ENCODE measurements around the gene USP46. TPM values are rescaled to one million over a fixed set of nuclear protein-coding genes. Genes with fewer than 3 reads are reported as not detected.

Gene USP46
- total and polyA plus RNA-seq, 2 of the 4 experiments (the other 2 are of a cell fraction) = 9.3 to 15.4 TPM

GRCh38 chr4:52614241-52614640 lies 44.9 kb downstream of the USP46 start:
- dilution Hi-C loops (cut with HindIII; ENCODE audit: low sequenced_read_pairs, unreplicated experiment) = no loop called here
- Histone ChIP-seq H3K4me1 (ENCODE audit: control insufficient read depth, insufficient read depth, low read length) (no peaks in the 10 kb centered on the region), H2BK120ac (ENCODE audit: low read depth, low read length) (no peak overlapping the region), H4K20me1 (ENCODE audit: insufficient read depth, low read length) (no peaks in the 10 kb centered on the region), H2AK5ac (ENCODE audit: low read depth, low read length) (no peak overlapping the region), H2BK15ac (ENCODE audit: low read depth, low read length) (no peak overlapping the region), H2AK9ac (replicated peaks; ENCODE audit: low read depth, low read length, poor library complexity) (no peak overlapping the region), H4K91ac (ENCODE audit: insufficient read depth, low read depth, low read length) (no peak overlapping the region), H3K36me3 (ENCODE audit: control insufficient read depth, insufficient read depth, low read length) (peaks cover 17% of the 10 kb centered on the region), H3K27ac (ENCODE audit: insufficient read depth, low read length) (no peak overlapping the region), H3K23ac (ENCODE audit: low read depth, low read length) (no peak overlapping the region), H3K56ac (ENCODE audit: extremely low read depth, insufficient read depth, low read length) (no peak overlapping the region), H3K79me1 (ENCODE audit: low read depth in 1 of 2, low read length in 2 of 2) (peaks cover 15 to 24% of the 10 kb centered on the region in 2 experiments), H3K27me3 (ENCODE audit: control insufficient read depth, insufficient read depth, low read length) (no peaks in the 10 kb centered on the region), H3K9me3 (ENCODE audit: control insufficient read depth, insufficient read depth, low read length) (no peaks in the 10 kb centered on the region), H3K9ac (ENCODE audit: low read depth, low read length) (no peak overlapping the region), H2BK5ac (ENCODE audit: low read depth, low read length, poor library complexity, severe bottlenecking) (no peak overlapping the region), H3K4me2 (ENCODE audit: low read depth, low read length) (no peak overlapping the region), H3K4me3 (ENCODE audit: insufficient read depth, low read depth, low read length) (no peak overlapping the region), H4K8ac (ENCODE audit: low read depth in 2 of 2, low read length in 2 of 2) (no peak overlapping the region), H3K18ac (ENCODE audit: low read depth, low read length) (no peak overlapping the region), H2AFZ (replicated peaks; ENCODE audit: low read length, poor library complexity) (no peak overlapping the region), H4K5ac (ENCODE audit: low read depth, low read length) (no peak overlapping the region), H3K14ac (replicated peaks; ENCODE audit: low read depth, low read length) (no peak overlapping the region), H2BK20ac (ENCODE audit: low read depth, low read length) (no peak overlapping the region), H3K9me1 (ENCODE audit: insufficient read depth, low read length) (peaks cover 7% of the 10 kb centered on the region; the same call in 1 of the 2 replicates), H3K4ac (ENCODE audit: low read depth, low read length) (no peak overlapping the region)
- ChIA-PET CTCF (no interaction called here), POLR2A (ENCODE audit: unreplicated experiment) (no interaction called here)
- intact Hi-C loops (cut with micrococcal nuclease) = no loop called here
- BruUV-seq (replicated peaks) = no TSS peak
- ATAC-seq (ENCODE audit: low read depth) (no peak), DNase-seq (no peak)
- in situ Hi-C loops (cut with MboI; ENCODE audit: low sequenced_read_pairs) = no loop called here
- TF ChIP-seq MXI1 (IDR thresholded peaks at IDR 0.05; ENCODE audit: borderline replicate concordance, low read depth, low read length) = no peak
- no peak for TF ChIP-seq SMC3 (IDR thresholded peaks at IDR 0.05; ENCODE audit: low read depth, low read length)
- no peak for TF ChIP-seq MAZ (IDR thresholded peaks at IDR 0.05; ENCODE audit: borderline replicate concordance, low read depth, low read length)
- TF ChIP-seq USF2 (IDR thresholded peaks at IDR 0.05; ENCODE audit: low read depth, low read length) = no peak
- no peak for TF ChIP-seq CEBPB (IDR thresholded peaks at IDR 0.05; ENCODE audit: low read depth, low read length)
- no peak for TF ChIP-seq POLR2A (IDR thresholded peaks at IDR 0.05; ENCODE audit: low read depth, low read length)
- TF ChIP-seq RFX5 (IDR thresholded peaks at IDR 0.05; ENCODE audit: low read depth, low read length) = no peak
- TF ChIP-seq RAD21 (IDR thresholded peaks at IDR 0.05; ENCODE audit: low read length) = no peak
- no peak for TF ChIP-seq BHLHE40 (IDR thresholded peaks at IDR 0.05; ENCODE audit: low read depth, low read length)
- TF ChIP-seq FOS (IDR thresholded peaks at IDR 0.05; ENCODE audit: low read depth, low read length) = no peak
- no peak for TF ChIP-seq CHD1 (IDR thresholded peaks at IDR 0.05; ENCODE audit: low read depth, low read length)
- no CpG with 5 or more reads among the region's 1 CpG for WGBS, 2 experiments (ENCODE audit: extremely low coverage in 2 of 2, insufficient read length in 1 of 2)
